ENCODE data around the gene SMPX.

SMPX gene

GRCh38 chrX:21708116-21708515 is 49.8 kb downstream of the SMPX start:
- Histone ChIP-seq H3K4me3 (ENCODE audit: low read depth, low read length) (no peak overlapping the region), H3K36me3 (replicated peaks) (no peaks in the 10 kb centered on the region), H3K27me3 (replicated peaks) (no peaks in the 10 kb centered on the region), H3K27ac (no peak overlapping the region)
- peak; percentile 30 for TF ChIP-seq CTCF (IDR thresholded peaks at IDR 0.05; ENCODE audit: low read depth, low read length, missing control alignments)
- no peak for DNase-seq
- in situ Hi-C loops (cut with HindIII; ENCODE audit: low pct_ligation_motif_present, low sequenced_read_pairs) = no loop called here

DNA sequence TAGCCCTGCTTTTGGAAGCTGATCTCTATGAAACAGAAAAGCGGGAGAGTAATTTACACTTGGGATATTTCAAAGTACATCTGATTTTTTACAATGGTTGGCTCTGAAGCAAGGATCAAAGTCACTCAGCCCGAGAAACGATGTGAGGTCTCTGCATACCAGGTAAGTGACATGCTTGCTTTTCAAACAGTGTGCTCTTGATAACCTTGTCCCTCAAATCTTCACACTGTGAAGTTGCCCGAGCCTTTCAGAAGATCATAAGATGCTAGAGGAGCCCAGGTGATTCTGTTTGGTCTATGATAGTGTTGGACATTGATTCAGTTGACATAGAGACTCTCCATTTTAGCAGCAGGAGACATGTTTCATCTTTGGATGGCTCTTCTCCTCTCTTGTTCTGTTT is 52.7 kb downstream of the SMPX start:
- in situ Hi-C loops (cut with HindIII; ENCODE audit: low pct_ligation_motif_present, low sequenced_read_pairs) = no loop called here
- Histone ChIP-seq H3K27ac (no peak overlapping the region), H3K27me3 (replicated peaks) (no peaks in the 10 kb centered on the region), H3K4me3 (ENCODE audit: low read depth, low read length) (no peak overlapping the region), H3K36me3 (replicated peaks) (no peaks in the 10 kb centered on the region)
- no peak for TF ChIP-seq CTCF (IDR thresholded peaks at IDR 0.05; ENCODE audit: low read depth, low read length, missing control alignments)
- no peak for DNase-seq

- in situ Hi-C loops (cut with HindIII; ENCODE audit: low pct_ligation_motif_present, low sequenced_read_pairs) = no loop called here
- Histone ChIP-seq H3K27me3 (replicated peaks) (no peaks in the 10 kb centered on the region), H3K27ac (no peak overlapping the region), H3K4me3 (ENCODE audit: low read depth, low read length) (no peak overlapping the region), H3K36me3 (replicated peaks) (no peaks in the 10 kb centered on the region)
- no peak for DNase-seq
- no peak for TF ChIP-seq CTCF (IDR thresholded peaks at IDR 0.05; ENCODE audit: low read depth, low read length, missing control alignments)
Observed at GRCh38 chrX:21702725-21703124, 55.2 kb downstream of the SMPX start.

DNA sequence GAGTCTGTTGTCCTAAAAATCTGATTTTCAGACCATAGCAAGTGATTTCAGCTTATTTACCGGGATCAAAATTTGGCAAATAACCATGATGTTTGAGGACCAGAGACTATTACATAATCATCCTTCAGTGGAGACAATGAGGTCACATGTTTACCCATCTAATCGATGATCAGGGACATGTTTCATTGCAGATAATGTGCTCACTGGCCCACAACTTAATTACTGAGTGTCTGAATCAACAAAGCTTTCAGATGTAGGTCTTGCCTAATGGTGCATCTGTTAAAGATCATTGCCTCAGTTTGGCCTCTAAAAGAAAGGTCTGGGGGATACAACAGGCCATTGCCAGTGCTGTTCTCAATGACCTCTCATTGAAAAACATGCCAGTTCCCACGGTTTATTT is 56.9 kb downstream of the SMPX start:
- Histone ChIP-seq H3K36me3 (replicated peaks) (no peaks in the 10 kb centered on the region), H3K27ac (no peak overlapping the region), H3K4me3 (ENCODE audit: low read depth, low read length) (no peak overlapping the region), H3K27me3 (replicated peaks) (no peaks in the 10 kb centered on the region)
- no peak for TF ChIP-seq CTCF (IDR thresholded peaks at IDR 0.05; ENCODE audit: low read depth, low read length, missing control alignments)
- no peak for DNase-seq
- in situ Hi-C loops (cut with HindIII; ENCODE audit: low pct_ligation_motif_present, low sequenced_read_pairs) = no loop called here

- no peak for TF ChIP-seq CTCF (IDR thresholded peaks at IDR 0.05; ENCODE audit: low read depth, low read length, missing control alignments)
- Histone ChIP-seq H3K27me3 (replicated peaks) (no peaks in the 10 kb centered on the region), H3K36me3 (replicated peaks) (no peaks in the 10 kb centered on the region), H3K27ac (no peak overlapping the region), H3K4me3 (ENCODE audit: low read depth, low read length) (no peak overlapping the region)
- DNase-seq = no peak
- in situ Hi-C loops (cut with HindIII; ENCODE audit: low pct_ligation_motif_present, low sequenced_read_pairs) = no loop called here
Observed at GRCh38 chrX:21700275-21700674, 57.6 kb downstream of the SMPX start.

DNA sequence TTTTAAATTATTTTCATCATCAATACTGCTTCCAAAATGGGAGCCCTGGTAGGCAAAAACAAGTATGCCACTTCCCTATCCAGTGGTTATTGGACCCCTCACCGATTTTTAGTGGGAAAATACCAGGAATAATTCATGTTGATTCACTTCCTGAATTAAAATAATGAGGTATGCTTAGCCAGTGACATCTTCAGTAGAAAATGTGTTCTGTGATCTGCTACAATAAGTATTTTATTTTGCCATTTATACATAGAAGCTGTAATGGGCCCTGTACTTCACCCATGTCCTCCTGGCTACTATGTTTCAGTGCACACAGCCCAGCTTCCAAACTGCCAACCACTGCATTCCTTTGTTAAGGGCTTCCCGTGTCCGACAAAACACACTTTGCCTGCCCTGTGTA is 58.8 kb downstream of the SMPX start:
- no peak for TF ChIP-seq CTCF (IDR thresholded peaks at IDR 0.05; ENCODE audit: low read depth, low read length, missing control alignments)
- H3K36me3 ChIP-seq (replicated peaks) = no peaks in the 10 kb centered on the region
- no peak for DNase-seq
- in situ Hi-C loops (cut with HindIII; ENCODE audit: low pct_ligation_motif_present, low sequenced_read_pairs) = no loop called here
- no peak overlapping the region for H3K27ac ChIP-seq
- H3K27me3 ChIP-seq (replicated peaks) = no peaks in the 10 kb centered on the region
- H3K4me3 ChIP-seq (ENCODE audit: low read depth, low read length) = no peak overlapping the region

Data from brain microvascular endothelial cell (primary cell).